IMR-90 (cell line): Measurements from ENCODE around the gene SLC6A13. TPM values are rescaled to one million over a fixed set of nuclear protein-coding genes. Genes with fewer than 3 reads are reported as not detected.

Source experiments
- ATAC-seq: fragments of 200-7000 bp; cut with Tn5 transposase; 2 replicates; pipeline ENCODE4 v1.9.1; 2020; ENCODE audit warnings: low read depth, mild to moderate bottlenecking, moderate library complexity
- BruUV-seq: library from RNA; stranded (reverse); fragments of 400-500 nt; replicated peaks from 2 replicates; lab custom pipeline; 2021; lab: Mats Ljungman, UMichigan
- CTCF ChIA-PET: fragments of 300-600 bp; formaldehyde crosslinking; extraction: SDS; loops from one replicate; lab custom pipeline; 2021; ENCODE audit warnings: antibody characterized with exemption; lab: Yijun Ruan, JAX
- POLR2A ChIA-PET: fragments of 300-600 bp; sonication (Branson Sonifier 250); formaldehyde crosslinking; loops from one replicate; lab custom pipeline; 2022; ENCODE audit warnings: antibody characterized with exemption; ENCODE audit not compliant: unreplicated experiment; lab: Charles Lee
- DNase-seq: peaks from one replicate; pipeline ENCODE4 v3.0.0; 2013
- H2AFZ ChIP-seq: replicated peaks from 2 replicates; pipeline ENCODE3; 2013; ENCODE audit warnings: low read length, mild to moderate bottlenecking; ENCODE audit not compliant: poor library complexity
- H2AK5ac ChIP-seq: 2 replicates; pipeline ENCODE4 v1.6.1; 2013; ENCODE audit warnings: low read depth, low read length, inconsistent platforms
- H2AK9ac ChIP-seq: replicated peaks from 2 replicates; pipeline ENCODE3; 2013; ENCODE audit warnings: mild to moderate bottlenecking, low read depth, low read length, moderate library complexity; ENCODE audit not compliant: poor library complexity
- H2BK120ac ChIP-seq: 2 replicates; pipeline ENCODE4 v1.6.1; 2013; ENCODE audit warnings: low read depth, low read length, inconsistent platforms
- H2BK15ac ChIP-seq: 3 replicates; pipeline ENCODE4 v1.6.1; 2013; ENCODE audit warnings: low read depth, low read length, inconsistent platforms
- H2BK20ac ChIP-seq: 2 replicates; pipeline ENCODE4 v1.6.1; 2013; ENCODE audit warnings: low read depth, mild to moderate bottlenecking, inconsistent platforms, low read length, moderate library complexity
- H2BK5ac ChIP-seq: 2 replicates; pipeline ENCODE4 v1.6.1; 2013; ENCODE audit warnings: mild to moderate bottlenecking, low read depth, low read length, inconsistent platforms; ENCODE audit not compliant: poor library complexity, severe bottlenecking
- H3K14ac ChIP-seq: replicated peaks from 2 replicates; pipeline ENCODE4 v1.6.1; 2013; ENCODE audit warnings: low read depth, low read length, inconsistent platforms
- H3K18ac ChIP-seq: 2 replicates; pipeline ENCODE4 v1.6.1; 2013; ENCODE audit warnings: low read depth, low read length, control low read depth
- H3K23ac ChIP-seq: 2 replicates; pipeline ENCODE4 v1.6.1; 2013; ENCODE audit warnings: low read depth, low read length, inconsistent platforms
- H3K27ac ChIP-seq: 2 replicates; pipeline ENCODE4 v1.5.1; 2013; ENCODE audit warnings: mild to moderate bottlenecking, control low read depth, low read length; ENCODE audit not compliant: insufficient read depth
- H3K27me3 ChIP-seq: 2 replicates; pipeline ENCODE4 v1.6.1; 2013; ENCODE audit warnings: low read length; ENCODE audit not compliant: control insufficient read depth, insufficient read depth
- H3K36me3 ChIP-seq: 2 replicates; pipeline ENCODE4 v1.6.1; 2013; ENCODE audit warnings: low read length, mixed read lengths; ENCODE audit not compliant: control insufficient read depth, insufficient read depth
- H3K4ac ChIP-seq: 2 replicates; pipeline ENCODE4 v1.6.1; 2013; ENCODE audit warnings: low read depth, low read length, inconsistent platforms
- H3K4me1 ChIP-seq: 2 replicates; pipeline ENCODE4 v1.6.1; 2013; ENCODE audit warnings: low read length, mixed read lengths; ENCODE audit not compliant: control insufficient read depth, insufficient read depth
- H3K4me2 ChIP-seq: 2 replicates; pipeline ENCODE4 v1.6.1; 2013; ENCODE audit warnings: low read depth, mild to moderate bottlenecking, control low read depth, low read length, moderate library complexity
- H3K4me3 ChIP-seq: 2 replicates; pipeline ENCODE4 v1.5.1; 2013; ENCODE audit warnings: low read depth, mild to moderate bottlenecking, control low read depth, low read length, moderate library complexity; ENCODE audit not compliant: insufficient read depth
- H3K56ac ChIP-seq: 2 replicates; pipeline ENCODE4 v1.6.1; 2013; ENCODE audit warnings: low read length, inconsistent platforms; ENCODE audit not compliant: insufficient read depth; ENCODE audit errors: extremely low read depth
- H3K79me1 ChIP-seq, 2 experiments: 2 replicates each; pipeline ENCODE4 v1.6.1; 2013; ENCODE audit warnings: low read length in 2 of 2, inconsistent platforms in 1 of 2, low read depth in 1 of 2
- H3K9ac ChIP-seq: 2 replicates; pipeline ENCODE4 v1.6.1; 2013; ENCODE audit warnings: low read depth, low read length, control low read depth
- H3K9me1 ChIP-seq: 2 replicates; pipeline ENCODE4 v1.6.1; 2013; ENCODE audit warnings: low read length, inconsistent platforms; ENCODE audit not compliant: insufficient read depth
- H3K9me3 ChIP-seq: 2 replicates; pipeline ENCODE4 v1.6.1; 2013; ENCODE audit warnings: low read length; ENCODE audit not compliant: control insufficient read depth, insufficient read depth
- H4K20me1 ChIP-seq: 2 replicates; pipeline ENCODE4 v1.6.1; 2013; ENCODE audit warnings: low read length, inconsistent platforms; ENCODE audit not compliant: insufficient read depth
- H4K5ac ChIP-seq: 2 replicates; pipeline ENCODE4 v1.6.1; 2013; ENCODE audit warnings: mild to moderate bottlenecking, low read depth, low read length, control low read depth
- H4K8ac ChIP-seq, 2 experiments: 2 replicates each; pipeline ENCODE4 v1.6.1; 2013; ENCODE audit warnings: low read depth in 2 of 2, low read length in 2 of 2, control low read depth in 1 of 2, inconsistent platforms in 1 of 2
- H4K91ac ChIP-seq: 2 replicates; pipeline ENCODE4 v1.6.1; 2013; ENCODE audit warnings: low read depth, low read length, inconsistent platforms; ENCODE audit not compliant: insufficient read depth
- BHLHE40 ChIP-seq: fragments of 150-350 bp; IDR thresholded peaks from 2 replicates; pipeline ENCODE4 v1.6.1; 2016; ENCODE audit warnings: mild to moderate bottlenecking, low read depth, low read length
- CEBPB ChIP-seq: IDR thresholded peaks from 2 replicates; pipeline ENCODE4 v1.6.1; 2012; ENCODE audit warnings: low read depth, low read length, improper control_type of control experiment
- CHD1 ChIP-seq: IDR thresholded peaks from 2 replicates; pipeline ENCODE4 v1.6.1; 2012; ENCODE audit warnings: low read depth, low read length, improper control_type of control experiment
- CTCF ChIP-seq: conservative IDR thresholded peaks from 2 replicates; pipeline ENCODE4 v1.5.1; 2012; ENCODE audit warnings: mild to moderate bottlenecking, low read depth, low read length, improper control_type of control experiment
- ELK1 ChIP-seq: fragments of 150-350 bp; IDR thresholded peaks from 2 replicates; pipeline ENCODE4 v1.6.1; 2016; ENCODE audit warnings: low read depth, mild to moderate bottlenecking, low read length, moderate library complexity, borderline replicate concordance
- FOS ChIP-seq: fragments of 150-350 bp; IDR thresholded peaks from 2 replicates; pipeline ENCODE4 v1.6.1; 2016; ENCODE audit warnings: low read depth, low read length
- MAFK ChIP-seq: IDR thresholded peaks from 2 replicates; pipeline ENCODE4 v1.6.1; 2012; ENCODE audit warnings: low read depth, low read length, improper control_type of control experiment
- MAZ ChIP-seq: IDR thresholded peaks from 2 replicates; pipeline ENCODE4 v1.6.1; 2012; ENCODE audit warnings: low read depth, mild to moderate bottlenecking, low read length, improper control_type of control experiment, moderate library complexity, borderline replicate concordance
- MXI1 ChIP-seq: IDR thresholded peaks from 2 replicates; pipeline ENCODE4 v1.6.1; 2012; ENCODE audit warnings: low read depth, mild to moderate bottlenecking, low read length, moderate library complexity, borderline replicate concordance
- NFE2L2 ChIP-seq: fragments of 150-350 bp; IDR thresholded peaks from 2 replicates; pipeline ENCODE4 v1.6.1; 2016; ENCODE audit warnings: low read depth, mild to moderate bottlenecking, low read length
- POLR2A ChIP-seq: IDR thresholded peaks from 2 replicates; pipeline ENCODE4 v1.6.1; 2012; ENCODE audit warnings: mild to moderate bottlenecking, low read depth, low read length
- RAD21 ChIP-seq: IDR thresholded peaks from 2 replicates; pipeline ENCODE4 v1.6.1; 2012; ENCODE audit warnings: low read length, improper control_type of control experiment
- RCOR1 ChIP-seq: IDR thresholded peaks from 2 replicates; pipeline ENCODE4 v1.6.1; 2012; ENCODE audit warnings: mild to moderate bottlenecking, low read length, improper control_type of control experiment; ENCODE audit not compliant: insufficient replicate concordance
- RFX5 ChIP-seq: IDR thresholded peaks from 2 replicates; pipeline ENCODE4 v1.8.0; 2012; ENCODE audit warnings: low read depth, mild to moderate bottlenecking, low read length, moderate library complexity
- SMC3 ChIP-seq: fragments of 150-350 bp; IDR thresholded peaks from 2 replicates; pipeline ENCODE4 v1.6.1; 2016; ENCODE audit warnings: low read depth, mild to moderate bottlenecking, antibody characterized with exemption, low read length, moderate library complexity
- USF2 ChIP-seq: fragments of 150-350 bp; IDR thresholded peaks from 2 replicates; pipeline ENCODE4 v1.6.1; 2017; ENCODE audit warnings: mild to moderate bottlenecking, antibody characterized with exemption, low read length, low read depth
- WGBS, 2 experiments: methylation state at CpG; one replicate each; pipeline versions ENCODE4 v1.1.5 to v1.1.7; 2013; ENCODE audit warnings: missing lambda C conversion rate in 2 of 2; ENCODE audit not compliant: insufficient read length in 1 of 2; ENCODE audit errors: extremely low coverage in 2 of 2; 5-methylcytosine and 5-hydroxymethylcytosine counted together
- dilution Hi-C: fragments of 300-500 bp; cut with HindIII; formaldehyde crosslinking; loops from one replicate; pipeline ENCODE4 v1.14.3; 2018; ENCODE audit warnings: low sequenced_read_pairs; ENCODE audit not compliant: unreplicated experiment
- in situ Hi-C: fragments of 300-500 bp; cut with MboI; formaldehyde crosslinking; loops from 3 replicates; pipeline ENCODE4 v1.14.3; 2019; ENCODE audit warnings: low sequenced_read_pairs, inconsistent platforms, mixed read lengths
- intact Hi-C: fragments of 100-400 bp; cut with micrococcal nuclease; formaldehyde crosslinking; loops from 2 replicates; pipeline ENCODE4 v1.10.0; 2022
- polyA plus RNA-seq, 3 experiments: library from polyadenylated mRNA; depleted of rRNA; stranded (reverse); fragments of >200 nt; gene quantifications; 2 replicates each; pipeline ENCODE4 v1.2.3, GENCODE V29; 2012; ENCODE audit warnings: low replicate concordance in 1 of 3
- total RNA-seq: library from RNA; depleted of rRNA; stranded (reverse); fragments of >200 nt; gene quantifications from 2 replicates; pipeline ENCODE4 v1.2.3, GENCODE V29; 2012

Gene SLC6A13
- total and polyA plus RNA-seq, 2 of the 4 experiments (the other 2 are of a cell fraction): under 0.01 to 0.10 TPM

- H4K5ac ChIP-seq: no peak overlapping the region
- dilution Hi-C loops: no loop called here
- no CpG with 5 or more reads among the region's 3 CpGs for WGBS, 2 experiments
Observed at GRCh38 chr12:236445-236844, 26.2 kb downstream of the SLC6A13 start.

More at GRCh38 chr12:236445-236844, 26.2 kb downstream of the SLC6A13 start:
- ChIA-PET POLR2A (no interaction called here), CTCF (no interaction called here)
- TF ChIP-seq RFX5 (no peak), MAZ (no peak), MXI1 (no peak), MAFK (no peak), FOS (no peak), ELK1 (no peak), POLR2A (no peak), BHLHE40 (no peak), RCOR1 (no peak), USF2 (no peak), CTCF (no peak), RAD21 (no peak), SMC3 (no peak), NFE2L2 (no peak), CEBPB (no peak), CHD1 (no peak)
- H3K18ac ChIP-seq: no peak overlapping the region
- H2BK20ac ChIP-seq: no peak overlapping the region
- no peak overlapping the region for H3K56ac ChIP-seq
- H4K8ac ChIP-seq: no peak overlapping the region
- no peaks in the 10 kb centered on the region for H3K79me1 ChIP-seq
- H2AK5ac ChIP-seq: no peak overlapping the region
- no peak overlapping the region for H3K4me2 ChIP-seq
- no peak overlapping the region for H2AFZ ChIP-seq
- H3K23ac ChIP-seq: no peak overlapping the region
- H2BK5ac ChIP-seq: no peak overlapping the region
- no peak overlapping the region for H3K14ac ChIP-seq
- peaks cover 18% of the 10 kb centered on the region for H3K9me3 ChIP-seq
- H3K27ac ChIP-seq: no peak overlapping the region
- no peak overlapping the region for H4K91ac ChIP-seq
- no peaks in the 10 kb centered on the region for H3K4me1 ChIP-seq
- intact Hi-C loops: no loop called here
- no peak overlapping the region for H3K9ac ChIP-seq
- H3K9me1 ChIP-seq: no peaks in the 10 kb centered on the region
- H4K20me1 ChIP-seq: no peaks in the 10 kb centered on the region
- H3K27me3 ChIP-seq: peaks cover 31% of the 10 kb centered on the region
- H2BK15ac ChIP-seq: no peak overlapping the region
- no peak overlapping the region for H3K4me3 ChIP-seq
- H2AK9ac ChIP-seq: no peak overlapping the region
- no TSS peak for BruUV-seq
- H2BK120ac ChIP-seq: no peak overlapping the region
- ATAC-seq (no peak), DNase-seq (no peak)
- no peak overlapping the region for H3K4ac ChIP-seq
- in situ Hi-C loops: no loop called here
- H3K36me3 ChIP-seq: no peaks in the 10 kb centered on the region
